Measurements from ENCODE around the gene DNAAF9. TPM values are rescaled to one million over a fixed set of nuclear protein-coding genes. Genes with fewer than 3 reads are reported as not detected.

The DNAAF9 gene
- total and polyA plus RNA-seq, 2 donors (not counting 3 experiments of a cell fraction or from before 2014, with no cell fraction given), result 7.6 to 20.9 TPM

DNA sequence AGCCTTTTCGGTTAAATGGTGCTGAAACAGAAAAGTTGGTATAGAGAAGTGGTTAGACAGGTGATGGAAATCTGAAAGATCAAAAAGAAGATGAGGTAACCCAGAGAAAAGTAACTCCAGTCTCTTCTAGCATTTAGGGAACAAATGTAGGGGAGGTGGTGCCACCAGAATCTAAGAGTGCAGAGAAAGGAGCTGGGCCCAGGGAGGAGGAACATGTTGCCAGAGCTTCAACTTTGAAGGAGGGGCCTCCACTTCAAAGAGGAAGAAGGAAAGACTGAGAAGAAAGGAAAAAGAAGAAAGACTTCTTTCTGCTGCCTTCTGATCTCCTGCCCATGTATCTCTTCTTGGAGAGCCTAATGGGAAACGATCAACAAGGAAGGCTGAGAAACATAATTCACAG is 39.9 kb upstream of the DNAAF9 start:
- FAIRE-seq (no peak), DNase-seq (ENCODE audit: low read depth, low spot score) (no peak)
- no TSS peak for BruUV-seq (replicated peaks)
- H2AFZ ChIP-seq (ENCODE audit: low read depth, low read length), result no peak overlapping the region
- H3K79me2 ChIP-seq (ENCODE audit: control insufficient read depth, insufficient read depth, low read length), result no peaks in the 10 kb centered on the region
- no peak overlapping the region for H3K4me3 ChIP-seq (replicated peaks in 1 of 3; ENCODE audit: insufficient read depth in 1 of 3, low read depth in 1 of 3, low read length in 3 of 3)
- intact Hi-C loops (cut with micrococcal nuclease), result no loop called here
- no peaks in the 10 kb centered on the region for H3K36me3 ChIP-seq (ENCODE audit: control insufficient read depth in 2 of 2, extremely low read depth in 1 of 2, insufficient read depth in 2 of 2, low read length in 2 of 2)
- CTCF ChIA-PET, result no interaction called here
- dilution Hi-C loops (cut with MboI; ENCODE audit: extremely low pct_ligation_motif_present, low sequenced_read_pairs), result no loop called here
- H3K9ac ChIP-seq (replicated peaks; ENCODE audit: extremely low read depth, insufficient read depth, low read length), result no peak overlapping the region
- no peak overlapping the region for H3K27ac ChIP-seq (ENCODE audit: insufficient read depth, low read depth, low read length)
- no peaks in the 10 kb centered on the region for H3K9me3 ChIP-seq (replicated peaks; ENCODE audit: control insufficient read depth, insufficient read depth, low read length)
- no peaks in the 10 kb centered on the region for H4K20me1 ChIP-seq (replicated peaks; ENCODE audit: control insufficient read depth, extremely low read depth, insufficient read depth, low read length)
- no peak for TF ChIP-seq GATA2 (IDR thresholded peaks at IDR 0.05; ENCODE audit: insufficient read depth, insufficient read length, low read depth, low read length)
- TF ChIP-seq EZH2 (IDR thresholded peaks at IDR 0.05; ENCODE audit: borderline replicate concordance, low read depth, low read length, severe bottlenecking), result no peak
- TF ChIP-seq, protein P1, sequence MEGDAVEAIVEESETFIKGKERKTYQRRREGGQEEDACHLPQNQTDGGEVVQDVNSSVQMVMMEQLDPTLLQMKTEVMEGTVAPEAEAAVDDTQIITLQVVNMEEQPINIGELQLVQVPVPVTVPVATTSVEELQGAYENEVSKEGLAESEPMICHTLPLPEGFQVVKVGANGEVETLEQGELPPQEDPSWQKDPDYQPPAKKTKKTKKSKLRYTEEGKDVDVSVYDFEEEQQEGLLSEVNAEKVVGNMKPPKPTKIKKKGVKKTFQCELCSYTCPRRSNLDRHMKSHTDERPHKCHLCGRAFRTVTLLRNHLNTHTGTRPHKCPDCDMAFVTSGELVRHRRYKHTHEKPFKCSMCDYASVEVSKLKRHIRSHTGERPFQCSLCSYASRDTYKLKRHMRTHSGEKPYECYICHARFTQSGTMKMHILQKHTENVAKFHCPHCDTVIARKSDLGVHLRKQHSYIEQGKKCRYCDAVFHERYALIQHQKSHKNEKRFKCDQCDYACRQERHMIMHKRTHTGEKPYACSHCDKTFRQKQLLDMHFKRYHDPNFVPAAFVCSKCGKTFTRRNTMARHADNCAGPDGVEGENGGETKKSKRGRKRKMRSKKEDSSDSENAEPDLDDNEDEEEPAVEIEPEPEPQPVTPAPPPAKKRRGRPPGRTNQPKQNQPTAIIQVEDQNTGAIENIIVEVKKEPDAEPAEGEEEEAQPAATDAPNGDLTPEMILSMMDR (IDR thresholded peaks at IDR 0.05; ENCODE audit: extremely low read depth in 1 of 2, insufficient read depth in 1 of 2, low read depth in 1 of 2, low read length in 2 of 2), result no peak
- no peak for TF ChIP-seq MYC (IDR thresholded peaks at IDR 0.05; ENCODE audit: low read depth, low read length)
- no peak for TF ChIP-seq FOS (IDR thresholded peaks at IDR 0.05; ENCODE audit: borderline replicate concordance, insufficient read depth, low read length)
- TF ChIP-seq POLR2A (IDR thresholded peaks at IDR 0.05; ENCODE audit: low read depth, low read length), result no peak
- no peak for TF ChIP-seq JUN (IDR thresholded peaks at IDR 0.05; ENCODE audit: borderline replicate concordance, insufficient read depth, insufficient read length, low read depth)
- TF ChIP-seq, protein P2, sequence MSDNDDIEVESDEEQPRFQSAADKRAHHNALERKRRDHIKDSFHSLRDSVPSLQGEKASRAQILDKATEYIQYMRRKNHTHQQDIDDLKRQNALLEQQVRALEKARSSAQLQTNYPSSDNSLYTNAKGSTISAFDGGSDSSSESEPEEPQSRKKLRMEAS (IDR thresholded peaks at IDR 0.05; ENCODE audit: insufficient read depth, insufficient read length), result no peak
- no peak for TF ChIP-seq POLR2AphosphoS5 (IDR thresholded peaks at IDR 0.05; ENCODE audit: insufficient read depth, low read depth, low read length)
- H3K9me1 ChIP-seq (replicated peaks; ENCODE audit: control insufficient read depth, extremely low read depth, insufficient read depth, low read length), result no peaks in the 10 kb centered on the region
- H3K27me3 ChIP-seq (ENCODE audit: control insufficient read depth in 2 of 2, insufficient read depth in 2 of 2, low read length in 2 of 2), result peaks cover 13 to 16% of the 10 kb centered on the region in 2 experiments
- no peaks in the 10 kb centered on the region for H3K4me1 ChIP-seq (ENCODE audit: control insufficient read depth, extremely low read depth, insufficient read depth, low read length)
- H3K4me2 ChIP-seq (ENCODE audit: insufficient read depth, low read length), result no peak overlapping the region
- POLR2A ChIA-PET, result no interaction called here

Measured in endothelial cell of umbilical vein (primary cell).